CD4-positive, alpha-beta T cell (primary cell): ENCODE data around the gene GPR107. TPM values are rescaled to one million over a fixed set of nuclear protein-coding genes. Genes with fewer than 3 reads are reported as not detected.

Source experiments
- ATAC-seq: fragments of 200-7000 bp; cut with Tn5 transposase; one replicate; pipeline ENCODE4 v1.10.0; 2022; ENCODE audit warnings: mild to moderate bottlenecking; ENCODE audit not compliant: poor library complexity
- CTCF ChIA-PET: fragments of 350-600 bp; sonication (Branson Sonifier 250); formaldehyde crosslinking; loops from one replicate; lab custom pipeline; 2021; ENCODE audit warnings: antibody characterized with exemption, inconsistent platforms; lab: Charles Lee
- POLR2A ChIA-PET: fragments of 350-600 bp; sonication (Branson Sonifier 250); formaldehyde crosslinking; loops from one replicate; lab custom pipeline; 2021; ENCODE audit warnings: antibody characterized with exemption, inconsistent platforms; lab: Charles Lee
- DNase-seq, 14 experiments: peaks; one replicate each; pipeline ENCODE4 v3.0.0-alpha.2; 2013 to 2020; ENCODE audit warnings: mixed read lengths in 2 of 14
- H3K27ac ChIP-seq, 2 donors: one replicate each; pipeline versions ENCODE4 v1.5.1 to v1.7.0; 2013; ENCODE audit warnings: low read length in 2 of 2, low read depth in 1 of 2, mild to moderate bottlenecking in 1 of 2
- H3K27me3 ChIP-seq, 2 experiments: 1 replicate in 1 of 2; 2 replicates in 1 of 2; pipeline versions ENCODE4 v1.6.1 to v1.7.0; 2013; ENCODE audit warnings: low read length in 2 of 2, control low read depth in 1 of 2, mild to moderate bottlenecking in 1 of 2, moderate library complexity in 1 of 2; ENCODE audit not compliant: insufficient read depth in 2 of 2, control insufficient read depth in 1 of 2
- H3K36me3 ChIP-seq: one replicate; pipeline ENCODE4 v1.6.1; 2013; ENCODE audit warnings: low read length, control low read depth; ENCODE audit not compliant: insufficient read depth
- H3K4me1 ChIP-seq: one replicate; pipeline ENCODE4 v1.6.1; 2013; ENCODE audit warnings: low read length, control low read depth; ENCODE audit not compliant: insufficient read depth
- H3K4me3 ChIP-seq: one replicate; pipeline ENCODE4 v1.5.1; 2013; ENCODE audit warnings: mild to moderate bottlenecking, low read length, moderate library complexity
- H3K9me3 ChIP-seq, 2 experiments: 1 replicate in 1 of 2; 2 replicates in 1 of 2; pipeline versions ENCODE4 v1.6.1 to v1.7.0; 2013; ENCODE audit warnings: low read length in 2 of 2, mild to moderate bottlenecking in 2 of 2, control low read depth in 1 of 2, moderate library complexity in 1 of 2; ENCODE audit not compliant: control insufficient read depth in 1 of 2, insufficient read depth in 1 of 2
- H3K27ac Mint-ChIP-seq: one replicate; pipeline ENCODE4 v1.8.0; 2020; ENCODE audit warnings: mixed read lengths
- H3K27me3 Mint-ChIP-seq: one replicate; pipeline ENCODE4 v1.8.0; 2021; ENCODE audit warnings: mixed read lengths
- H3K36me3 Mint-ChIP-seq: one replicate; pipeline ENCODE4 v1.8.0; 2021; ENCODE audit warnings: low read depth, mixed read lengths
- H3K4me1 Mint-ChIP-seq: one replicate; pipeline ENCODE4 v1.8.0; 2021; ENCODE audit warnings: low read depth, mixed read lengths
- H3K4me3 Mint-ChIP-seq: one replicate; pipeline ENCODE4 v1.8.0; 2020; ENCODE audit warnings: mild to moderate bottlenecking, mixed read lengths
- H3K9me3 Mint-ChIP-seq: one replicate; pipeline ENCODE4 v1.8.0; 2020; ENCODE audit warnings: mixed read lengths
- intact Hi-C, 2 experiments: fragments of 100-400 bp; cut with DNase I in 1 of 2; cut with micrococcal nuclease in 1 of 2; formaldehyde crosslinking; loops; one replicate each; pipeline versions ENCODE4 v1.15.1 to v1.9.0; 2023 to 2025; cut with DNase I, micrococcal nuclease
- total RNA-seq, 174 experiments: library from RNA in 2 of 174; stranded (reverse) in 2 of 174; gene quantifications; one replicate each; pipeline ENCODE4 v1.2.3 and lab custom pipeline; 2021 to 2026
- TF ChIP-seq, protein P1 (sequence below): fragments of 200-600 bp; IDR thresholded peaks from one replicate; pipeline ENCODE4 v1.8.0; 2022; ENCODE audit warnings: antibody characterized with exemption, mild to moderate bottlenecking

The GPR107 gene
- total RNA-seq, 2 experiments from 2014 or later: 18.9 to 19.2 TPM

DNA sequence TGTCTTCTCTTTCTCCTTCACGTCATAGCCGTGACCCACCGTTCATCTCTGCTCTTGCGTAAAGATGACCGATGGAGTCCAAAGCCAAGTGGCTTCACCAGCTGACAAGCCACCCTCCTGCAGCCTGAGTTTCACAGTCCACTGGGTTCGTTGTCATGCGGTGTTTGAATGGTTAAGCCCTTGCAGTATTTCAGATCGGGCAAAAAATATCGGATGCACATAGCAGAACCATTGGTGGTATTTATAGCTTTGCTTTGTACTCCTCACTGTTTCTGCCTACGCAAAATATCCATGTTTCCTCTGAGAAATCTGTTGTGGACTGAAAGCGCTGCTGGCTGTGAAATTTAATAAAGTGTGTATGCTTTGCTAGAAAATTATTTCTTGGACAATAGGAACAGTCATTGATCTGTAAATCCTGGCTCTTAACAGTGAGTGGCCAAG lies 84.0 kb downstream of the GPR107 start:
- H3K4me3 Mint-ChIP-seq: no peak overlapping the region
- no peak for DNase-seq
- Histone ChIP-seq H3K36me3 (peaks cover 7% of the 10 kb centered on the region), H3K4me3 (no peak overlapping the region), H3K27me3 (no peaks in the 10 kb centered on the region), H3K27ac (no peak overlapping the region), H3K9me3 (peaks cover 0 to 9% of the 10 kb centered on the region in 2 experiments), H3K4me1 (peaks cover 26% of the 10 kb centered on the region)
- ATAC-seq: no peak
- H3K9me3 Mint-ChIP-seq: no peaks in the 10 kb centered on the region
- intact Hi-C loops: no loop called here
- no peak overlapping the region for H3K27ac Mint-ChIP-seq
- H3K4me1 Mint-ChIP-seq: peaks cover 40% of the 10 kb centered on the region
- H3K27me3 Mint-ChIP-seq: no peaks in the 10 kb centered on the region
- POLR2A ChIA-PET: no interaction called here
- H3K36me3 Mint-ChIP-seq: peaks cover 29% of the 10 kb centered on the region
- TF ChIP-seq, protein P1, sequence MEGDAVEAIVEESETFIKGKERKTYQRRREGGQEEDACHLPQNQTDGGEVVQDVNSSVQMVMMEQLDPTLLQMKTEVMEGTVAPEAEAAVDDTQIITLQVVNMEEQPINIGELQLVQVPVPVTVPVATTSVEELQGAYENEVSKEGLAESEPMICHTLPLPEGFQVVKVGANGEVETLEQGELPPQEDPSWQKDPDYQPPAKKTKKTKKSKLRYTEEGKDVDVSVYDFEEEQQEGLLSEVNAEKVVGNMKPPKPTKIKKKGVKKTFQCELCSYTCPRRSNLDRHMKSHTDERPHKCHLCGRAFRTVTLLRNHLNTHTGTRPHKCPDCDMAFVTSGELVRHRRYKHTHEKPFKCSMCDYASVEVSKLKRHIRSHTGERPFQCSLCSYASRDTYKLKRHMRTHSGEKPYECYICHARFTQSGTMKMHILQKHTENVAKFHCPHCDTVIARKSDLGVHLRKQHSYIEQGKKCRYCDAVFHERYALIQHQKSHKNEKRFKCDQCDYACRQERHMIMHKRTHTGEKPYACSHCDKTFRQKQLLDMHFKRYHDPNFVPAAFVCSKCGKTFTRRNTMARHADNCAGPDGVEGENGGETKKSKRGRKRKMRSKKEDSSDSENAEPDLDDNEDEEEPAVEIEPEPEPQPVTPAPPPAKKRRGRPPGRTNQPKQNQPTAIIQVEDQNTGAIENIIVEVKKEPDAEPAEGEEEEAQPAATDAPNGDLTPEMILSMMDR: no peak
- CTCF ChIA-PET: no interaction called here

DNA sequence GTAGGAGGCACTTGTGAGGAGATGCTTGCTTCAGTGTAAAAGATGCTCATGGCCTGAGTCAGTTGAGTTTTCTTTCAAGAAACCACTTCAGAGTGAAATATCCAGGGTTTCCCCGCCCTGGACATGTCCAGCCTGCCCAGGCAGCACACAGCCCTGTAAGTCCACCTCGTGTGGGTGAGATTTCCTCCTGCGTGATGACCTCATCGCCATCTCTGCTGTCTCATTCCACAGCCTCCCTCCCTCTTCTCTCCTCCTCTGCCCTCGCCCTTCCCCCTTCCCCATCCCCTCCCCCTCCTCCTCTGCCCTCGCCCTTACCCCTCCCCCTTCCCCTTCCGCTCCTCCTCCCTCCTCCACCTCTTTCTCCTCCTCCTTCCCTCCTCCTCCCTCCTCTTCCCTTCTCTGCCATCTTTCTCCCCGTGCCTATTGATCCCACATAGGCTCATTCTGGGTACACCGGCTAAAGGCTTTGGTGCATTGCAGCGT lies 84.5 kb downstream of the GPR107 start:
- Histone ChIP-seq H3K36me3 (peaks cover 7% of the 10 kb centered on the region), H3K4me3 (no peak overlapping the region), H3K27me3 (no peaks in the 10 kb centered on the region), H3K4me1 (peaks cover 26% of the 10 kb centered on the region), H3K9me3 (peaks cover 0 to 9% of the 10 kb centered on the region in 2 experiments), H3K27ac (no peak overlapping the region)
- DNase-seq (peak in 3 of 14 experiments; percentile 23 to 52 (median 41)), ATAC-seq (no peak)
- Mint-ChIP-seq H3K27me3 (no peaks in the 10 kb centered on the region), H3K9me3 (no peaks in the 10 kb centered on the region), H3K36me3 (peaks cover 27% of the 10 kb centered on the region), H3K27ac (peak overlapping the region; percentile 28), H3K4me1 (peaks cover 40% of the 10 kb centered on the region), H3K4me3 (peak overlapping the region; percentile 26)
- POLR2A ChIA-PET: interaction anchor here (1.1 kb wide), 1 partner anchor 10 kb away, joined by 5 read pairs; no protein-coding TSS in a partner anchor
- TF ChIP-seq, protein P1: no peak
- intact Hi-C loops: no loop called here
- CTCF ChIA-PET: interaction anchor here (0.7 kb wide), 1 partner anchor 412 kb away, joined by 3 read pairs; no protein-coding TSS in a partner anchor

DNA sequence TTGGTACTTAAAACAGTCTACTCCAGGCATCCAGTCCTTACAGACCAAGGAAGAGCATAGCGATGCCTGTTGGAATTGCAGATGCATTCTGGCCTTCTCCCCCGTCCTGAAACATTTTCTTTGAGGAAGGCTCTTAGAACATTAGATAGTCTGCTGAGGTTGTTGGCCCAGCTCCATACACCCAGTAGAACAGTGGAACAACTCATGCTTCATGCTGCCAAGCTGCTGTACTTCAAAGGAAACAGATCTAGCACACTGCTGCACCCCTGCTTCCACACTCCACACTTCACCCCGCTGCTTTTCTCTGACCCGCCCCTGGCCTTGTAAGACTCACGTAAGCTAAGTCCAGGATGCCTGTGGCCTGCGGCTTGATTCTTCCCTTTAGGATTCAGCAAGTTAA lies 85.1 kb downstream of the GPR107 start:
- Mint-ChIP-seq H3K4me1 (peaks cover 45% of the 10 kb centered on the region), H3K27me3 (peaks cover 3% of the 10 kb centered on the region), H3K27ac (peak overlapping the region; percentile 28), H3K4me3 (peak overlapping the region; percentile 26), H3K9me3 (no peaks in the 10 kb centered on the region), H3K36me3 (peaks cover 21% of the 10 kb centered on the region)
- no peak overlapping the region for H3K27ac ChIP-seq
- peak in 8 of 14 experiments; percentile 2 to 47 (median 16) for DNase-seq
- POLR2A ChIA-PET: interaction anchor here (1.1 kb wide), 1 partner anchor 10 kb away, joined by 5 read pairs; no protein-coding TSS in a partner anchor
- CTCF ChIA-PET: interaction anchor here (0.7 kb wide), 1 partner anchor 413 kb away, joined by 3 read pairs; no protein-coding TSS in a partner anchor
- H3K4me3 ChIP-seq: no peak overlapping the region
- ATAC-seq: peak; percentile 92
- peaks cover 29% of the 10 kb centered on the region for H3K4me1 ChIP-seq
- H3K36me3 ChIP-seq: peaks cover 7% of the 10 kb centered on the region
- peaks cover 0 to 14% of the 10 kb centered on the region in 2 experiments for H3K9me3 ChIP-seq
- intact Hi-C loops: no loop called here
- TF ChIP-seq, protein P1: no peak
- peaks cover 0 to 2% of the 10 kb centered on the region in 2 experiments for H3K27me3 ChIP-seq
